ENCODE measurements around the gene LGMN. TPM values are rescaled to one million over a fixed set of nuclear protein-coding genes. Genes with fewer than 3 reads are reported as not detected.

The LGMN gene
- total and polyA plus RNA-seq, 9 of the 15 experiments (the other 6 are each of a cell fraction or from before 2014, with no cell fraction given) = 0.05 to 1.4 (median 0.43) TPM; not detected in 2

DNA sequence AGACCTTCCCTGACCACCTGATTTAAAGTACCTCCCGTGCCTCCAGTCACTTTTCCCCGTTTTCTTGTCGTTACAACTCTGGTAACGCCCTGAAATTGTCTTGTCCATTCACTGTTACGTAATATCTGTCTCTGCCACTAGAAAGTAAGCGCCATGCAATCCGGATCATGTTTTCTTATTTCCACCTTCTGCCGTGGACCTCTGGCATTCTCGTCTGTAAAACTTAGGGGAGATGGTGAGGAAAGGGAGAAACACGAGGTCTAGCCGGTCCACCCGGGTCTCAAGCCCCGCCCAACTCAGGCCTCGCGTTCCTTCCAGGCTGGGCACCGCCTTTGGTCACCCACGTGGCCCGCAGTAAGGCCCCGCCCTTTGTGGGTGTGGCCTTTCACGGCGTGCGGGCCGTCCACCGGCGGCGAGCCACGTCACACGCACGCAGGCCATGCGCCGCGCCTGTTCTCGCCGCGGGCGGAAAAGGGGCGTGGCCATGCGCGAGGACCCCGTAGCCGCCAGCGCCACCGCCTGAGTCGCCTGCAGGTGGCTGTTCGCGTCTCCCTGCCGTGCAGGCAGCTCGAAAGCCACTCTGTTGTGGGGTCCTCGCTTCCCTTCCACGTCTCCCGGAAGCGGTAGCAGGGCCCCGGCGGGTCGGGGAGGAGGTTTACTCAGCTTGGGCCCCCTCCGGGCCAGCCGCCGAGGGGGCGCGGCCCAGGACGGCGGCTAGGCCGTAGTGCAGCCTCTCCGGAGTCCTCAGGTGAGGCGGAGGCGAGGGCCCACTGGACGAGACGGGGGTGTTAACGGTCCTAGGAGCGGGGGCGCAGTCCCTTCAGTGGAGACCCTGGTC lies 45.5 kb upstream of the LGMN start, which contains the start of gene GOLGA5 (continued):
- TF ChIP-seq ZNF764 (CRISPR knock-in tag; IDR thresholded peaks at IDR 0.05; ENCODE audit: low read depth) (no peak), GABPB2 (CRISPR knock-in tag; conservative IDR thresholded peaks at IDR 0.05) (no peak), HSF4 (CRISPR knock-in tag; IDR thresholded peaks at IDR 0.05; ENCODE audit: borderline replicate concordance) (no peak), YY1 (IDR thresholded peaks at IDR 0.05; ENCODE audit: borderline replicate concordance in 1 of 3, control insufficient read depth in 1 of 3, extremely low read depth in 1 of 3, insufficient read depth in 3 of 3, insufficient read length in 1 of 3, insufficient replicate concordance in 2 of 3, low read depth in 1 of 3, low read length in 2 of 3) (peak in 2 of 3 experiments; percentile 16 to 29), SETDB1 (IDR thresholded peaks at IDR 0.05; ENCODE audit: low read length) (no peak), NFIC (IDR thresholded peaks at IDR 0.05) (no peak), MEIS2 (IDR thresholded peaks at IDR 0.05; ENCODE audit: partially characterized antibody) (peak; percentile 56), ZNF274 (IDR thresholded peaks at IDR 0.05; ENCODE audit: borderline replicate concordance, low read depth, low read length) (no peak), POU5F1 (IDR thresholded peaks at IDR 0.05; ENCODE audit: borderline replicate concordance, low read depth, low read length, partially characterized antibody) (no peak), GATAD2B (IDR thresholded peaks at IDR 0.05; ENCODE audit: borderline replicate concordance) (no peak), TOE1 (IDR thresholded peaks at IDR 0.05; ENCODE audit: borderline replicate concordance) (no peak), TOE1 (CRISPR knock-in tag; IDR thresholded peaks at IDR 0.05; ENCODE audit: borderline replicate concordance, low read depth) (no peak; the same call in 1 of the 2 replicates), MXI1 (IDR thresholded peaks at IDR 0.05; ENCODE audit: low read depth, low read length) (no peak), NFXL1 (CRISPR knock-in tag; IDR thresholded peaks at IDR 0.05) (no peak), LEF1 (IDR thresholded peaks at IDR 0.05) (no peak), ZNF561 (CRISPR knock-in tag; conservative IDR thresholded peaks at IDR 0.05) (no peak)
- TF ChIP-seq, protein P1, sequence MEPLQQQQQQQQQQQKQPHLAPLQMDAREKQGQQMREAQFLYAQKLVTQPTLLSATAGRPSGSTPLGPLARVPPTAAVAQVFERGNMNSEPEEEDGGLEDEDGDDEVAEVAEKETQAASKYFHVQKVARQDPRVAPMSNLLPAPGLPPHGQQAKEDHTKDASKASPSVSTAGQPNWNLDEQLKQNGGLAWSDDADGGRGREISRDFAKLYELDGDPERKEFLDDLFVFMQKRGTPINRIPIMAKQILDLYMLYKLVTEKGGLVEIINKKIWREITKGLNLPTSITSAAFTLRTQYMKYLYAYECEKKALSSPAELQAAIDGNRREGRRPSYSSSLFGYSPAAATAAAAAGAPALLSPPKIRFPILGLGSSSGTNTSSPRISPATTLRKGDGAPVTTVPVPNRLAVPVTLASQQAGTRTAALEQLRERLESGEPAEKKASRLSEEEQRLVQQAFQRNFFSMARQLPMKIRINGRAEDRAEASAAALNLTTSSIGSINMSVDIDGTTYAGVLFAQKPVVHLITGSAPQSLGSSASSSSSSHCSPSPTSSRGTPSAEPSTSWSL (CRISPR knock-in tag; IDR thresholded peaks at IDR 0.05; ENCODE audit: borderline replicate concordance) = no peak
- TF ChIP-seq, protein P2, sequence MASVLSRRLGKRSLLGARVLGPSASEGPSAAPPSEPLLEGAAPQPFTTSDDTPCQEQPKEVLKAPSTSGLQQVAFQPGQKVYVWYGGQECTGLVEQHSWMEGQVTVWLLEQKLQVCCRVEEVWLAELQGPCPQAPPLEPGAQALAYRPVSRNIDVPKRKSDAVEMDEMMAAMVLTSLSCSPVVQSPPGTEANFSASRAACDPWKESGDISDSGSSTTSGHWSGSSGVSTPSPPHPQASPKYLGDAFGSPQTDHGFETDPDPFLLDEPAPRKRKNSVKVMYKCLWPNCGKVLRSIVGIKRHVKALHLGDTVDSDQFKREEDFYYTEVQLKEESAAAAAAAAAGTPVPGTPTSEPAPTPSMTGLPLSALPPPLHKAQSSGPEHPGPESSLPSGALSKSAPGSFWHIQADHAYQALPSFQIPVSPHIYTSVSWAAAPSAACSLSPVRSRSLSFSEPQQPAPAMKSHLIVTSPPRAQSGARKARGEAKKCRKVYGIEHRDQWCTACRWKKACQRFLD (CRISPR knock-in tag; IDR thresholded peaks at IDR 0.05) = peak; percentile 56; the same call in 1 of the 2 replicates
- TF ChIP-seq, protein P3, sequence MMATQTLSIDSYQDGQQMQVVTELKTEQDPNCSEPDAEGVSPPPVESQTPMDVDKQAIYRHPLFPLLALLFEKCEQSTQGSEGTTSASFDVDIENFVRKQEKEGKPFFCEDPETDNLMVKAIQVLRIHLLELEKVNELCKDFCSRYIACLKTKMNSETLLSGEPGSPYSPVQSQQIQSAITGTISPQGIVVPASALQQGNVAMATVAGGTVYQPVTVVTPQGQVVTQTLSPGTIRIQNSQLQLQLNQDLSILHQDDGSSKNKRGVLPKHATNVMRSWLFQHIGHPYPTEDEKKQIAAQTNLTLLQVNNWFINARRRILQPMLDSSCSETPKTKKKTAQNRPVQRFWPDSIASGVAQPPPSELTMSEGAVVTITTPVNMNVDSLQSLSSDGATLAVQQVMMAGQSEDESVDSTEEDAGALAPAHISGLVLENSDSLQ (IDR thresholded peaks at IDR 0.05) = peak; percentile 36
- TF ChIP-seq, protein P4, sequence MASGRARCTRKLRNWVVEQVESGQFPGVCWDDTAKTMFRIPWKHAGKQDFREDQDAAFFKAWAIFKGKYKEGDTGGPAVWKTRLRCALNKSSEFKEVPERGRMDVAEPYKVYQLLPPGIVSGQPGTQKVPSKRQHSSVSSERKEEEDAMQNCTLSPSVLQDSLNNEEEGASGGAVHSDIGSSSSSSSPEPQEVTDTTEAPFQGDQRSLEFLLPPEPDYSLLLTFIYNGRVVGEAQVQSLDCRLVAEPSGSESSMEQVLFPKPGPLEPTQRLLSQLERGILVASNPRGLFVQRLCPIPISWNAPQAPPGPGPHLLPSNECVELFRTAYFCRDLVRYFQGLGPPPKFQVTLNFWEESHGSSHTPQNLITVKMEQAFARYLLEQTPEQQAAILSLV (tag; IDR thresholded peaks at IDR 0.05) = peak; percentile 84
- TF ChIP-seq, protein P5, sequence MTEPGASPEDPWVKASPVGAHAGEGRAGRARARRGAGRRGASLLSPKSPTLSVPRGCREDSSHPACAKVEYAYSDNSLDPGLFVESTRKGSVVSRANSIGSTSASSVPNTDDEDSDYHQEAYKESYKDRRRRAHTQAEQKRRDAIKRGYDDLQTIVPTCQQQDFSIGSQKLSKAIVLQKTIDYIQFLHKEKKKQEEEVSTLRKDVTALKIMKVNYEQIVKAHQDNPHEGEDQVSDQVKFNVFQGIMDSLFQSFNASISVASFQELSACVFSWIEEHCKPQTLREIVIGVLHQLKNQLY (CRISPR knock-in tag; conservative IDR thresholded peaks at IDR 0.05) = no peak
